H9 (cell line): ENCODE results near the gene NUDT2. TPM values are rescaled to one million over a fixed set of nuclear protein-coding genes. Genes with fewer than 3 reads are reported as not detected.

Source experiments
- DNase-seq: peaks from one replicate; pipeline ENCODE4 v3.0.0-alpha.2; 2017
- H2AFZ ChIP-seq: one replicate; pipeline ENCODE4 v1.6.1; 2013; ENCODE audit warnings: mild to moderate bottlenecking, low read length, control low read depth, moderate library complexity
- H2AK5ac ChIP-seq: 2 replicates; pipeline ENCODE4 v1.6.1; 2013; ENCODE audit warnings: low read length, control low read depth, mixed read lengths; ENCODE audit not compliant: insufficient read length
- H2BK120ac ChIP-seq: one replicate; pipeline ENCODE4 v1.6.1; 2013; ENCODE audit warnings: low read depth, mild to moderate bottlenecking, low read length, control low read depth, inconsistent platforms; ENCODE audit not compliant: poor library complexity, severe bottlenecking
- H2BK12ac ChIP-seq: 2 replicates; pipeline ENCODE4 v1.6.1; 2013; ENCODE audit warnings: low read length, control low read depth, mixed read lengths, low read depth; ENCODE audit not compliant: insufficient read length
- H2BK15ac ChIP-seq: 2 replicates; pipeline ENCODE4 v1.6.1; 2013; ENCODE audit warnings: low read depth, low read length, control low read depth
- H2BK20ac ChIP-seq: one replicate; pipeline ENCODE4 v1.6.1; 2013; ENCODE audit warnings: low read depth, mild to moderate bottlenecking, low read length, control low read depth, inconsistent platforms; ENCODE audit not compliant: poor library complexity, severe bottlenecking
- H2BK5ac ChIP-seq: 2 replicates; pipeline ENCODE4 v1.6.1; 2013; ENCODE audit warnings: low read length, control low read depth, mixed read lengths; ENCODE audit not compliant: insufficient read length
- H3K14ac ChIP-seq: 2 replicates; pipeline ENCODE4 v1.6.1; 2013; ENCODE audit warnings: low read length, control low read depth; ENCODE audit not compliant: insufficient read depth
- H3K18ac ChIP-seq: 2 replicates; pipeline ENCODE4 v1.6.1; 2013; ENCODE audit warnings: low read depth, mild to moderate bottlenecking, mixed read lengths, low read length, control low read depth; ENCODE audit not compliant: insufficient read length
- H3K23ac ChIP-seq: 2 replicates; pipeline ENCODE4 v1.6.1; 2013; ENCODE audit warnings: low read length, control low read depth, mixed read lengths, low read depth; ENCODE audit not compliant: insufficient read length
- H3K23me2 ChIP-seq: 2 replicates; pipeline ENCODE4 v1.6.1; 2013; ENCODE audit warnings: low read depth, mild to moderate bottlenecking, mixed read lengths, low read length, control low read depth; ENCODE audit not compliant: insufficient read length, poor library complexity, severe bottlenecking
- H3K27ac ChIP-seq: 2 replicates; pipeline ENCODE4 v1.5.1; 2013; ENCODE audit warnings: low read length, control low read depth, mixed read lengths, low read depth; ENCODE audit not compliant: insufficient read length
- H3K27me3 ChIP-seq: 2 replicates; pipeline ENCODE4 v1.6.1; 2013; ENCODE audit warnings: low read length, control low read depth, inconsistent platforms; ENCODE audit not compliant: insufficient read depth
- H3K4ac ChIP-seq: 2 replicates; pipeline ENCODE4 v1.6.1; 2013; ENCODE audit warnings: low read depth, mild to moderate bottlenecking, control low read depth, inconsistent platforms, low read length, moderate library complexity
- H3K4me1 ChIP-seq: 2 replicates; pipeline ENCODE4 v1.6.1; 2013; ENCODE audit warnings: low read length, control low read depth, inconsistent platforms; ENCODE audit not compliant: insufficient read depth
- H3K4me2 ChIP-seq: 2 replicates; pipeline ENCODE4 v1.6.1; 2013; ENCODE audit warnings: low read length, control low read depth, mixed read lengths; ENCODE audit not compliant: insufficient read length, insufficient read depth
- H3K56ac ChIP-seq: 2 replicates; pipeline ENCODE4 v1.6.1; 2013; ENCODE audit warnings: low read depth, mild to moderate bottlenecking, mixed read lengths, low read length, control low read depth; ENCODE audit not compliant: insufficient read length
- H3K79me1 ChIP-seq: 2 replicates; pipeline ENCODE4 v1.6.1; 2013; ENCODE audit warnings: low read depth, mild to moderate bottlenecking, moderate library complexity, low read length, control low read depth, inconsistent platforms; ENCODE audit not compliant: insufficient read depth, poor library complexity, severe bottlenecking
- H3K79me2 ChIP-seq: 2 replicates; pipeline ENCODE4 v1.6.1; 2013; ENCODE audit warnings: low read length, control low read depth, inconsistent platforms; ENCODE audit not compliant: insufficient read depth
- H3K9ac ChIP-seq: 2 replicates; pipeline ENCODE4 v1.6.1; 2013; ENCODE audit warnings: low read length, control low read depth, mixed read lengths; ENCODE audit not compliant: insufficient read length; ENCODE audit errors: extremely low read depth
- H3K9me3 ChIP-seq: one replicate; pipeline ENCODE4 v1.6.1; 2013; ENCODE audit warnings: low read depth, low read length, inconsistent platforms; ENCODE audit not compliant: control insufficient read depth
- H3T11ph ChIP-seq: one replicate; pipeline ENCODE4 v1.6.1; 2013; ENCODE audit warnings: mild to moderate bottlenecking, low read length, control low read depth, inconsistent platforms
- H4K20me1 ChIP-seq: one replicate; pipeline ENCODE4 v1.6.1; 2013; ENCODE audit not compliant: control insufficient read depth, insufficient read length, insufficient read depth
- H4K5ac ChIP-seq: 2 replicates; pipeline ENCODE4 v1.6.1; 2013; ENCODE audit warnings: low read depth, mild to moderate bottlenecking, mixed read lengths, low read length, control low read depth; ENCODE audit not compliant: insufficient read length
- H4K8ac ChIP-seq: replicated peaks from 2 replicates; pipeline ENCODE4 v1.6.1; 2013; ENCODE audit warnings: low read length, control low read depth, mixed read lengths, low read depth; ENCODE audit not compliant: insufficient read length
- H4K91ac ChIP-seq: 2 replicates; pipeline ENCODE4 v1.6.1; 2013; ENCODE audit warnings: low read depth, mild to moderate bottlenecking, moderate library complexity, mixed read lengths, low read length, control low read depth; ENCODE audit not compliant: insufficient read length
- H3K27ac Mint-ChIP-seq, 3 experiments: 2 replicates in 2 of 3; 3 replicates in 1 of 3; pipeline ENCODE4 v1.8.0; 2020 to 2021; ENCODE audit warnings: mixed read lengths in 3 of 3, mild to moderate bottlenecking in 1 of 3, moderate library complexity in 1 of 3
- H3K27me3 Mint-ChIP-seq: 2 replicates; pipeline ENCODE4 v1.8.0; 2021; ENCODE audit warnings: low read depth, mild to moderate bottlenecking, moderate library complexity, mixed read lengths
- H3K36me3 Mint-ChIP-seq, 3 experiments: 2 replicates in 2 of 3; 3 replicates in 1 of 3; pipeline ENCODE4 v1.8.0; 2020 to 2021; ENCODE audit warnings: low read depth in 3 of 3, mixed read lengths in 3 of 3; ENCODE audit not compliant: insufficient read depth in 1 of 3
- H3K4me1 Mint-ChIP-seq, 2 experiments: 2 replicates each; pipeline ENCODE4 v1.8.0; 2020; ENCODE audit warnings: mixed read lengths in 2 of 2
- H3K4me3 Mint-ChIP-seq, 2 experiments: 2 replicates in 1 of 2; 3 replicates in 1 of 2; pipeline ENCODE4 v1.8.0; 2020 to 2021; ENCODE audit warnings: mild to moderate bottlenecking in 2 of 2, mixed read lengths in 2 of 2, moderate library complexity in 1 of 2
- H3K9me3 Mint-ChIP-seq, 2 experiments: 2 replicates in 1 of 2; 3 replicates in 1 of 2; pipeline ENCODE4 v1.8.0; 2020; ENCODE audit warnings: mild to moderate bottlenecking in 2 of 2, mixed read lengths in 2 of 2, moderate library complexity in 1 of 2
- WGBS: extraction: QIAGEN DNeasy Blood & Tissue Kit; methylation state at CpG from one replicate; pipeline ENCODE4 v1.1.7; 2013; ENCODE audit warnings: missing lambda C conversion rate, low lambda C conversion rate, mixed read lengths; ENCODE audit not compliant: insufficient read length; ENCODE audit errors: extremely low coverage; 5-methylcytosine and 5-hydroxymethylcytosine counted together
- total RNA-seq: library from RNA; stranded (reverse); gene quantifications from 2 replicates; pipeline ENCODE4 v1.2.1, GENCODE V29; 2021
- TF ChIP-seq, protein P1 (sequence below): fragments of 200-600 bp; sonication (generic); conservative IDR thresholded peaks from 3 replicates; pipeline ENCODE4 v1.8.0; 2021; ENCODE audit warnings: antibody characterized with exemption, mild to moderate bottlenecking

Gene NUDT2
- total RNA-seq, 1 experiment from 2014 or later: 14.1 TPM

GRCh38 chr9:34370970-34371880 is 41.9 kb downstream of the NUDT2 start:
- no peak overlapping the region for H4K5ac ChIP-seq
- no peak overlapping the region for H2BK120ac ChIP-seq
- no peaks in the 10 kb centered on the region for H3K27me3 ChIP-seq
- no peak overlapping the region for H4K91ac ChIP-seq
- no peaks in the 10 kb centered on the region for H3K79me1 ChIP-seq
- H2BK12ac ChIP-seq: no peak overlapping the region
- DNase-seq: no peak
- no peak overlapping the region for H2AK5ac ChIP-seq
- H3K18ac ChIP-seq: no peak overlapping the region
- H2AFZ ChIP-seq: no peak overlapping the region
- no peaks in the 10 kb centered on the region for H3K79me2 ChIP-seq
- H2BK5ac ChIP-seq: no peak overlapping the region
- H3T11ph ChIP-seq: no peak overlapping the region
- H3K4me1 Mint-ChIP-seq: peaks cover 15 to 19% of the 10 kb centered on the region in 2 experiments
- no peak overlapping the region for H3K14ac ChIP-seq
- H4K20me1 ChIP-seq: no peaks in the 10 kb centered on the region
- no peak overlapping the region for H3K9ac ChIP-seq
- peaks cover 44 to 46% (median 45%) of the 10 kb centered on the region in 3 experiments for H3K36me3 Mint-ChIP-seq
- H3K4me3 Mint-ChIP-seq: no peak overlapping the region
- no peak overlapping the region for H3K56ac ChIP-seq
- peaks cover 7 to 22% of the 10 kb centered on the region in 2 experiments; a peak in 4 of 5 replicates for H3K9me3 Mint-ChIP-seq
- H2BK15ac ChIP-seq: no peak overlapping the region
- no peak overlapping the region for H3K4me2 ChIP-seq
- H3K23me2 ChIP-seq: peaks cover 4% of the 10 kb centered on the region
- H3K4me1 ChIP-seq: 0 out of 2 replicates have a peak, but pooled peaks cover 4% of the 10 kb centered on the region
- no peak overlapping the region for H3K4ac ChIP-seq
- no peak overlapping the region for H2BK20ac ChIP-seq
- H3K27me3 Mint-ChIP-seq: peaks cover 3% of the 10 kb centered on the region
- H3K23ac ChIP-seq: no peak overlapping the region
- no peak overlapping the region for H3K27ac ChIP-seq
- no peaks in the 10 kb centered on the region for H3K9me3 ChIP-seq
- WGBS: no CpG with 5 or more reads among the region's 105 CpGs
- no peak overlapping the region for H4K8ac ChIP-seq
- H3K27ac Mint-ChIP-seq: no peak overlapping the region
- TF ChIP-seq, protein P1, sequence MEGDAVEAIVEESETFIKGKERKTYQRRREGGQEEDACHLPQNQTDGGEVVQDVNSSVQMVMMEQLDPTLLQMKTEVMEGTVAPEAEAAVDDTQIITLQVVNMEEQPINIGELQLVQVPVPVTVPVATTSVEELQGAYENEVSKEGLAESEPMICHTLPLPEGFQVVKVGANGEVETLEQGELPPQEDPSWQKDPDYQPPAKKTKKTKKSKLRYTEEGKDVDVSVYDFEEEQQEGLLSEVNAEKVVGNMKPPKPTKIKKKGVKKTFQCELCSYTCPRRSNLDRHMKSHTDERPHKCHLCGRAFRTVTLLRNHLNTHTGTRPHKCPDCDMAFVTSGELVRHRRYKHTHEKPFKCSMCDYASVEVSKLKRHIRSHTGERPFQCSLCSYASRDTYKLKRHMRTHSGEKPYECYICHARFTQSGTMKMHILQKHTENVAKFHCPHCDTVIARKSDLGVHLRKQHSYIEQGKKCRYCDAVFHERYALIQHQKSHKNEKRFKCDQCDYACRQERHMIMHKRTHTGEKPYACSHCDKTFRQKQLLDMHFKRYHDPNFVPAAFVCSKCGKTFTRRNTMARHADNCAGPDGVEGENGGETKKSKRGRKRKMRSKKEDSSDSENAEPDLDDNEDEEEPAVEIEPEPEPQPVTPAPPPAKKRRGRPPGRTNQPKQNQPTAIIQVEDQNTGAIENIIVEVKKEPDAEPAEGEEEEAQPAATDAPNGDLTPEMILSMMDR: no peak
